Measurements from ENCODE around the gene PDE4C. TPM values are rescaled to one million over a fixed set of nuclear protein-coding genes. Genes with fewer than 3 reads are reported as not detected.

Gene PDE4C
- total RNA-seq, 4 donors from 2014 or later, result not detected

- no peak for TF ChIP-seq CTCF (IDR thresholded peaks at IDR 0.05; ENCODE audit: low read depth)
Observed at GRCh38 chr19:18262917-18263316, 36.7 kb upstream of the PDE4C start.

- TF ChIP-seq CTCF (IDR thresholded peaks at IDR 0.05; ENCODE audit: low read depth), result no peak
Observed at GRCh38 chr19:18262144-18262543, 35.9 kb upstream of the PDE4C start.

GRCh38 chr19:18261474-18261873 is 35.2 kb upstream of the PDE4C start:
- no peak for TF ChIP-seq CTCF (IDR thresholded peaks at IDR 0.05; ENCODE audit: low read depth)

- no peak for TF ChIP-seq CTCF (IDR thresholded peaks at IDR 0.05; ENCODE audit: low read depth)
Observed at GRCh38 chr19:18259893-18260292, 33.7 kb upstream of the PDE4C start.

- TF ChIP-seq CTCF (IDR thresholded peaks at IDR 0.05; ENCODE audit: low read depth), result no peak
Observed at GRCh38 chr19:18257503-18258470, 31.5 kb upstream of the PDE4C start.

- no peak for TF ChIP-seq CTCF (IDR thresholded peaks at IDR 0.05; ENCODE audit: low read depth)
Observed at GRCh38 chr19:18254546-18255503, 28.6 kb upstream of the PDE4C start.

- no peak for TF ChIP-seq CTCF (IDR thresholded peaks at IDR 0.05; ENCODE audit: low read depth)
Observed at GRCh38 chr19:18253716-18254115, 27.5 kb upstream of the PDE4C start.

All from subcutaneous adipose tissue (tissue), 4 donors.